ENCODE results near the gene NLRP9. TPM values are rescaled to one million over a fixed set of nuclear protein-coding genes. Genes with fewer than 3 reads are reported as not detected.

The NLRP9 gene
- total RNA-seq, 1 donor, result not detected

GRCh38 chr19:55667958-55668357 is 70.2 kb downstream of the NLRP9 start:
- no peak for DNase-seq (ENCODE audit: insufficient read length, low spot score, missing footprints)
- Histone ChIP-seq H3K79me2 (ENCODE audit: insufficient read depth, low read length) (peaks cover 85% of the 10 kb centered on the region), H3K27ac (ENCODE audit: low read depth, low read length) (no peak overlapping the region), H3K4me1 (ENCODE audit: insufficient read depth, low read length) (peaks cover 10% of the 10 kb centered on the region), H4K20me1 (ENCODE audit: insufficient read depth, low read length) (peaks cover 83% of the 10 kb centered on the region), H3K9me3 (ENCODE audit: low read depth, low read length) (no peaks in the 10 kb centered on the region), H3K4me3 (ENCODE audit: insufficient read depth, low read length) (no peak overlapping the region), H3K36me3 (ENCODE audit: insufficient read depth, low read length) (peaks cover 61% of the 10 kb centered on the region), H2AFZ (ENCODE audit: low read length) (no peak overlapping the region), H3K27me3 (ENCODE audit: insufficient read depth, low read length) (no peaks in the 10 kb centered on the region), H3K4me2 (ENCODE audit: insufficient read depth, low read length) (no peak overlapping the region)
- TF ChIP-seq, protein P1, sequence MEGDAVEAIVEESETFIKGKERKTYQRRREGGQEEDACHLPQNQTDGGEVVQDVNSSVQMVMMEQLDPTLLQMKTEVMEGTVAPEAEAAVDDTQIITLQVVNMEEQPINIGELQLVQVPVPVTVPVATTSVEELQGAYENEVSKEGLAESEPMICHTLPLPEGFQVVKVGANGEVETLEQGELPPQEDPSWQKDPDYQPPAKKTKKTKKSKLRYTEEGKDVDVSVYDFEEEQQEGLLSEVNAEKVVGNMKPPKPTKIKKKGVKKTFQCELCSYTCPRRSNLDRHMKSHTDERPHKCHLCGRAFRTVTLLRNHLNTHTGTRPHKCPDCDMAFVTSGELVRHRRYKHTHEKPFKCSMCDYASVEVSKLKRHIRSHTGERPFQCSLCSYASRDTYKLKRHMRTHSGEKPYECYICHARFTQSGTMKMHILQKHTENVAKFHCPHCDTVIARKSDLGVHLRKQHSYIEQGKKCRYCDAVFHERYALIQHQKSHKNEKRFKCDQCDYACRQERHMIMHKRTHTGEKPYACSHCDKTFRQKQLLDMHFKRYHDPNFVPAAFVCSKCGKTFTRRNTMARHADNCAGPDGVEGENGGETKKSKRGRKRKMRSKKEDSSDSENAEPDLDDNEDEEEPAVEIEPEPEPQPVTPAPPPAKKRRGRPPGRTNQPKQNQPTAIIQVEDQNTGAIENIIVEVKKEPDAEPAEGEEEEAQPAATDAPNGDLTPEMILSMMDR (IDR thresholded peaks at IDR 0.05; ENCODE audit: extremely low read depth, low read depth, low read length), result no peak

DNA sequence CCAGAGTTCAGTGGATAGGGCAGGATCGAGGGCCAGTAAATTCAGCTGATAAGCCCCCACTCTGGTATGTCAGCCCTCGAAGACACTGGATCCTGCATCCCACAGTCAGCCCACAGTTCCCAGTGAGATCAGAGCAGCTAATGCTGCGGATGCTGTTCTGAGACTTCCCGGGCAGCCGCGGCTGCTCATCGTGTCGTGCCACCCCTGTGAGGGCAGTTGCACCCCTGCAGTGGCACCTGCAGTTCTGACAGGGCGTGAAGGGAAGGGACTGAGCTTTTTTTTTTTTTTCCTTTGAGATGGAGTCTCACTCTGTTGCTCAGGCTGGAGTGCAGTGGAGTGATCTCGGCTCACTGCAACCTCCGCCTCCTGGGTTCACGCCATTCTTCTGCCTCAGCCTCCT is 70.7 kb downstream of the NLRP9 start:
- DNase-seq (ENCODE audit: insufficient read length, low spot score, missing footprints), result no peak
- H3K9me3 ChIP-seq (ENCODE audit: low read depth, low read length), result no peaks in the 10 kb centered on the region
- H3K4me2 ChIP-seq (ENCODE audit: insufficient read depth, low read length), result no peak overlapping the region
- peaks cover 86% of the 10 kb centered on the region for H4K20me1 ChIP-seq (ENCODE audit: insufficient read depth, low read length)
- H3K79me2 ChIP-seq (ENCODE audit: insufficient read depth, low read length), result peaks cover 87% of the 10 kb centered on the region
- TF ChIP-seq, protein P1 (IDR thresholded peaks at IDR 0.05; ENCODE audit: extremely low read depth, low read depth, low read length), result no peak
- H3K4me1 ChIP-seq (ENCODE audit: insufficient read depth, low read length), result peaks cover 9% of the 10 kb centered on the region
- no peak overlapping the region for H3K4me3 ChIP-seq (ENCODE audit: insufficient read depth, low read length)
- H3K36me3 ChIP-seq (ENCODE audit: insufficient read depth, low read length), result peaks cover 65% of the 10 kb centered on the region
- H3K27me3 ChIP-seq (ENCODE audit: insufficient read depth, low read length), result no peaks in the 10 kb centered on the region
- H3K27ac ChIP-seq (ENCODE audit: low read depth, low read length), result no peak overlapping the region
- H2AFZ ChIP-seq (ENCODE audit: low read length), result no peak overlapping the region

DNA sequence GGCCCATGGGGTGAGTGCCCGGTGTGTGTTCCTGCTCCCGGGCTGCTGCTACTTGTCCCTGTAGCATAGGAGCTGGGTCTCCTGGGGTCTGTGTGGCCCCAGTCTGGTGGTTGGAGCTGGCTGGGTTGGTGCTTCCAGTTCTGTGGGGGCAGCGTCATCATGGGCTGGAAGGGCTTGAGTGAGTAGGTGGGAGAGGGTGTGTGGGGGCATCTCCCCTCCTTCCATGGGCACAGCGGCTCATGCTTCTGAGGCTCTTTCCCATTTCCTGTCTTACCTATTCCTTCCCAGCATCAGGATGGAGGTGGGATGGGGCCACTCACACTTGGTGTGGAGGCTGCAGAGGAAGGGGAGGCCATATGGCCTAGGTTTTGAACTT is 71.2 kb downstream of the NLRP9 start:
- TF ChIP-seq, protein P1 (IDR thresholded peaks at IDR 0.05; ENCODE audit: extremely low read depth, low read depth, low read length), result no peak
- Histone ChIP-seq H3K4me3 (ENCODE audit: insufficient read depth, low read length) (no peak overlapping the region), H3K9me3 (ENCODE audit: low read depth, low read length) (no peaks in the 10 kb centered on the region), H4K20me1 (ENCODE audit: insufficient read depth, low read length) (peaks cover 82% of the 10 kb centered on the region), H2AFZ (ENCODE audit: low read length) (no peak overlapping the region), H3K27ac (ENCODE audit: low read depth, low read length) (no peak overlapping the region), H3K79me2 (ENCODE audit: insufficient read depth, low read length) (peaks cover 89% of the 10 kb centered on the region), H3K4me2 (ENCODE audit: insufficient read depth, low read length) (no peak overlapping the region), H3K4me1 (ENCODE audit: insufficient read depth, low read length) (peaks cover 4% of the 10 kb centered on the region), H3K36me3 (ENCODE audit: insufficient read depth, low read length) (peaks cover 68% of the 10 kb centered on the region), H3K27me3 (ENCODE audit: insufficient read depth, low read length) (no peaks in the 10 kb centered on the region)
- DNase-seq (ENCODE audit: insufficient read length, low spot score, missing footprints), result no peak

- H3K4me2 ChIP-seq (ENCODE audit: insufficient read depth, low read length), result no peak overlapping the region
- peaks cover 83% of the 10 kb centered on the region for H4K20me1 ChIP-seq (ENCODE audit: insufficient read depth, low read length)
- peaks cover 91% of the 10 kb centered on the region for H3K79me2 ChIP-seq (ENCODE audit: insufficient read depth, low read length)
- no peaks in the 10 kb centered on the region for H3K27me3 ChIP-seq (ENCODE audit: insufficient read depth, low read length)
- H3K4me3 ChIP-seq (ENCODE audit: insufficient read depth, low read length), result no peak overlapping the region
- TF ChIP-seq, protein P1 (IDR thresholded peaks at IDR 0.05; ENCODE audit: extremely low read depth, low read depth, low read length), result no peak
- no peaks in the 10 kb centered on the region for H3K9me3 ChIP-seq (ENCODE audit: low read depth, low read length)
- no peak overlapping the region for H2AFZ ChIP-seq (ENCODE audit: low read length)
- no peak for DNase-seq (ENCODE audit: insufficient read length, low spot score, missing footprints)
- H3K36me3 ChIP-seq (ENCODE audit: insufficient read depth, low read length), result peaks cover 74% of the 10 kb centered on the region
- H3K4me1 ChIP-seq (ENCODE audit: insufficient read depth, low read length), result peaks cover 2% of the 10 kb centered on the region
- no peak overlapping the region for H3K27ac ChIP-seq (ENCODE audit: low read depth, low read length)
Observed at GRCh38 chr19:55666343-55667005, 71.7 kb downstream of the NLRP9 start.

Measured in osteoblast (primary cell).